Central memory CD8-positive, alpha-beta T cell (primary cell): ENCODE data around the gene CRYBG3.
"Not testable (repeated sequence)": the region's sequence is repeated elsewhere in the genome, so short reads cannot be mapped to it uniquely, and the experiment has no call there.

Experiments used
- ATAC-seq: fragments of 150-1000 bp; cut with Tn5 transposase; replicated peaks from 2 replicates; pipeline ENCODE4 v1.10.0; 2022; ENCODE audit warnings: mild to moderate bottlenecking, moderate FRiP score, moderate number of reproducible peaks; ENCODE audit not compliant: poor library complexity, severe bottlenecking; ENCODE audit errors: extremely low read depth
- DNase-seq, 2 donors: peaks; one replicate each; pipeline ENCODE4 v3.0.0; 2021; ENCODE audit warnings: low spot score in 2 of 2
- H3K27ac Mint-ChIP-seq: one replicate; pipeline ENCODE4 v1.8.0; 2022; ENCODE audit warnings: low read depth, mild to moderate bottlenecking, moderate library complexity, mixed read lengths
- H3K27me3 Mint-ChIP-seq: one replicate; pipeline ENCODE4 v1.8.0; 2022; ENCODE audit warnings: mixed read lengths
- H3K36me3 Mint-ChIP-seq: one replicate; pipeline ENCODE4 v1.8.0; 2022; ENCODE audit warnings: mild to moderate bottlenecking, moderate library complexity, mixed read lengths; ENCODE audit not compliant: insufficient read depth
- H3K4me1 Mint-ChIP-seq: one replicate; pipeline ENCODE4 v1.8.0; 2022; ENCODE audit warnings: mixed read lengths
- H3K4me3 Mint-ChIP-seq: one replicate; pipeline ENCODE4 v1.8.0; 2022; ENCODE audit warnings: mild to moderate bottlenecking, moderate library complexity, mixed read lengths
- H3K9me3 Mint-ChIP-seq: one replicate; pipeline ENCODE4 v1.8.0; 2022; ENCODE audit warnings: mixed read lengths

The CRYBG3 gene

DNA sequence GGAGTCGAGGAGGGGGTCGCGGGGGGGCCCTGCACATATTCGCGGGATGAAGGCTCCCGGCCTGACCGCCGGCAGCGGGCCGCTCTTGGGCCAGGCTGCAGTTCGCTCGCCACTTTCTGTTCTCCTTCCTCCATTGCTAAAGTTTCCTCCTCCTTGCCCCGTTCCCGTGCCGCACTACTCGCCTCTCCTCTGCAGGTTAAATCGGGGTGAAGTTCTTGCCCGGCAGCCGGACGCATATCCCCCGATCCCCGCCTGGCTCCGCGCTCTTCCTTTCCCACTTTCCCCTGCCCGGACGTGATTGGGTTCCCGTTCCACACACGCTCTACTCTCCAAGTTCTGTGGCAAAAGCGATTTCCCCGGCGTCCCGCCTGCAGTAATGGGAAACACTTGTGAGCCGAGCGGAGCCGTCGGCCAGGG lies 556 bp downstream of the CRYBG3 start:
- Mint-ChIP-seq H3K27me3 (peaks cover 13% of the 10 kb centered on the region), H3K36me3 (peaks cover 8% of the 10 kb centered on the region), H3K27ac (peak overlapping the region; percentile 87), H3K4me3 (peak overlapping the region; percentile 90), H3K9me3 (no peaks in the 10 kb centered on the region), H3K4me1 (peaks cover 21% of the 10 kb centered on the region)
- ATAC-seq (no peak), DNase-seq (peak in 1 of 2 donors; percentile 13)

DNA sequence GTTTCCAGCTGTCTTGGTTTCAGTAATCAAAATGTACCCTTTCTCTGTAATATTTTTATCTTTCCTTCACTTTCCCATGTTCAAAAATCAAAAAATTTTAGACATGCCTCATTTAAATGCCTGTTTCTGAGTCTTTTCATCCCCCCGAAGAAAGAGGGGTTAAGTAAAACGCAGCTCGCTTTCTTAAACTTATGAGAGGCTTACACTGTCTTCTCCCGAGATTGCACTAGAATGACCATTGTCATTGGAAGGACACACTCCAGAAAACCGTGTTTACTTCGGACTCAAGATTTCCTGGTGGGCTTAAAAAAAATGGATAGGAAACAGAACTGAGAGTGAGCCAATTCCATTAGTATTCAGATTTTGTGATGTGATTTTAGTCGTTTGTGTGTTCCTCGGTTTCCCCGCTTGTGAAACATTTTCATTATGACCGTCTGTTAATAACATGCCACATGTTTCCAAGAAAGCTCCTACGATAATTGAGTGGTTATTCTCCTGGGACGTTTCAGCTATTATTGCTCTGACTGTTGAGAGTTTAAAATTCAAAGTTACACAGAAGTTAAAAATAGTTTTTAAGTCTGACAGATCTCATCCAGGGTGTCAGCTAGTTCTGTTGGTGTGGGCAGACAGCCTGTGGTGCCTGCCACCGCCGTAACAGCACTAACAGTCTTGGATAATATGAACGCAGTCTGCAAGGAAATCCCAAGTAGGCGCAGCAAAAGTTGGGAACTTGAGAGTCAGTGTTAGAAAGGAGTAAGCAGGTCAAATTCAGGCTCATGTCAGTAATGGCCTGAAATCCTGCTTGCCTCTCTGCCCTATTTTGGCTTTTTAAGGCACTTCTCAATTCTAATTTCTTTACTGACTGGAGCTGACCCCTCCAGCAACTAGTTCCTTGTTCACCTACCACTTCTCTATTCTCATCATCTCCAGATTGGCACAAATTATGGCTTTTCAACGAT lies 1.5 kb downstream of the CRYBG3 start:
- H3K36me3 Mint-ChIP-seq = peaks cover 8% of the 10 kb centered on the region
- ATAC-seq (no peak), DNase-seq (no peak)
- H3K4me3 Mint-ChIP-seq = peak overlapping the region; percentile 90
- H3K27ac Mint-ChIP-seq = peak overlapping the region; percentile 87
- no peaks in the 10 kb centered on the region for H3K9me3 Mint-ChIP-seq
- peaks cover 13% of the 10 kb centered on the region for H3K27me3 Mint-ChIP-seq
- peaks cover 21% of the 10 kb centered on the region for H3K4me1 Mint-ChIP-seq

GRCh38 chr3:97825101-97825500 lies 3.3 kb downstream of the CRYBG3 start:
- H3K27me3 Mint-ChIP-seq = peaks cover 13% of the 10 kb centered on the region
- no peak overlapping the region for H3K4me3 Mint-ChIP-seq
- peaks cover 21% of the 10 kb centered on the region for H3K4me1 Mint-ChIP-seq
- no peak overlapping the region for H3K27ac Mint-ChIP-seq
- DNase-seq (no peak), ATAC-seq (no peak)
- peaks cover 8% of the 10 kb centered on the region for H3K36me3 Mint-ChIP-seq
- no peaks in the 10 kb centered on the region for H3K9me3 Mint-ChIP-seq

DNA sequence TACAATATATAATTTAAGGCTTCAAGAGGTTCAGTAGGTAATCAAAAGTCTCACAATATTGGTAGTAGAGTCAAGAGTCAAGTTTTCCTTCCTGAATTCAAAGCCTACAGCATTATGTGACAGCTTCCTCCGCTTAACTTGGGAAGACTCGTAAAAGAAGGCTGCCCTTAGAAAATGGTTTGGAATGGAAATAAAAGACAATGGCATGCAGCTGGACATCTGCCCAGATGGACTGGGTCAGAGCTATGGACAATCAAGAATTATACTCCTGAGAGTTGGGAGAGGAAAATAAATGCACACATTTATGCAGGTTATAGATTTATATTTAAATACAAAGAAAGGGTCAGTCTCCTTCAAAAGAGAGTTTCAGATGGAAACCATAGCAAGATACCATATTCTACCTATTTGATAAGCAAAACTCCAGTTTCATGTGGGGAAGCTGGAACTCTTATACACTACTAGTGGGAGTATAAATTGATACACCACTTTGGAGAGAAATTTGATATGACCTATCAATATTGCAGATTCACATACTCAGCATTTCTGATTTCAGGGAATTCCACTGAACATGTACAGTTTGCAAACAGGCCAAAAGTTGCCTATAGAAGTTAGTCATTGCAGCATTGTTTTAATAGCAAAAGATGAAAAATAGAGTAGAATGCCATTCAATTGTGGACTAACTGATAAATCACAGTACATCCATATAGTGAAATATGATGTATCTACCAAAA lies 6.1 kb downstream of the CRYBG3 start:
- Mint-ChIP-seq H3K9me3 (no peaks in the 10 kb centered on the region), H3K27me3 (peaks cover 4% of the 10 kb centered on the region), H3K4me3 (no peak overlapping the region), H3K4me1 (peaks cover 5% of the 10 kb centered on the region), H3K27ac (no peak overlapping the region), H3K36me3 (peaks cover 4% of the 10 kb centered on the region)
- ATAC-seq (no peak), DNase-seq (no peak)

DNA sequence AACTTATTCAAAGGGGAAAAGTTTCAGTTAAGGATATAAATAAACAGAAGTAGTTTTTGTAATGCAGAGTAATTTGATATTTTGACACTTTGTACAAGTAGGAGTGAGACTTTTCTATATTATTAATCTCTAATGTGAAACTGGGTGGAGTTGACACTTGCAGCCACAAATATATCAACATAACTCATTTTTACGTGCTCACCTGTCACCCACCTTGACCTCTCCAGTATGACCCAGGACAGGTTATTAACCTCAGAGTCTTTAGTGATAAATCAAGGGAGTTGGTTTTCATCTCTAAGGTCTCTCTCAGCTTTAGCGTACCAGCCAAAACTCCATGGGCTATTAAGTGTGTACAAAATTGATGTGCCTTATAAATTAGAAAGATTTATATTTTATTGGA lies 7.4 kb downstream of the CRYBG3 start:
- no peak overlapping the region for H3K4me3 Mint-ChIP-seq
- no peaks in the 10 kb centered on the region for H3K4me1 Mint-ChIP-seq
- DNase-seq = no peak
- ATAC-seq = no peak
- no peak overlapping the region for H3K27ac Mint-ChIP-seq
- no peaks in the 10 kb centered on the region for H3K27me3 Mint-ChIP-seq
- no peaks in the 10 kb centered on the region for H3K9me3 Mint-ChIP-seq
- H3K36me3 Mint-ChIP-seq = no peaks in the 10 kb centered on the region

GRCh38 chr3:97830638-97831037 lies 8.8 kb downstream of the CRYBG3 start:
- Mint-ChIP-seq H3K4me1 (no peaks in the 10 kb centered on the region), H3K9me3 (no peaks in the 10 kb centered on the region), H3K27ac (no peak overlapping the region), H3K36me3 (no peaks in the 10 kb centered on the region), H3K27me3 (no peaks in the 10 kb centered on the region), H3K4me3 (no peak overlapping the region)
- ATAC-seq (no peak), DNase-seq (no peak)

- ATAC-seq = no peak
- no peaks in the 10 kb centered on the region for H3K27me3 Mint-ChIP-seq
These were observed 9.3 kb downstream of the CRYBG3 start for GRCh38 chr3:97831140-97831539.

GRCh38 chr3:97833184-97833583 lies 11.4 kb downstream of the CRYBG3 start:
- not testable (repeated sequence) for H3K4me1 Mint-ChIP-seq, H3K27ac Mint-ChIP-seq, H3K4me3 Mint-ChIP-seq, H3K27me3 Mint-ChIP-seq, ATAC-seq, H3K9me3 Mint-ChIP-seq, H3K36me3 Mint-ChIP-seq, DNase-seq

More at GRCh38 chr3:97831140-97831539, 9.3 kb downstream of the CRYBG3 start:
- H3K9me3 Mint-ChIP-seq = no peaks in the 10 kb centered on the region
- no peaks in the 10 kb centered on the region for H3K4me1 Mint-ChIP-seq
- H3K27ac Mint-ChIP-seq = no peak overlapping the region
- DNase-seq = no peak
- no peaks in the 10 kb centered on the region for H3K36me3 Mint-ChIP-seq
- no peak overlapping the region for H3K4me3 Mint-ChIP-seq

- ATAC-seq (no peak), DNase-seq (no peak)
- Mint-ChIP-seq H3K4me1 (peaks cover 5% of the 10 kb centered on the region), H3K36me3 (no peaks in the 10 kb centered on the region), H3K27ac (no peak overlapping the region), H3K27me3 (no peaks in the 10 kb centered on the region), H3K4me3 (no peak overlapping the region), H3K9me3 (no peaks in the 10 kb centered on the region)
These were observed 13.9 kb downstream of the CRYBG3 start for GRCh38 chr3:97835761-97836160.

DNA sequence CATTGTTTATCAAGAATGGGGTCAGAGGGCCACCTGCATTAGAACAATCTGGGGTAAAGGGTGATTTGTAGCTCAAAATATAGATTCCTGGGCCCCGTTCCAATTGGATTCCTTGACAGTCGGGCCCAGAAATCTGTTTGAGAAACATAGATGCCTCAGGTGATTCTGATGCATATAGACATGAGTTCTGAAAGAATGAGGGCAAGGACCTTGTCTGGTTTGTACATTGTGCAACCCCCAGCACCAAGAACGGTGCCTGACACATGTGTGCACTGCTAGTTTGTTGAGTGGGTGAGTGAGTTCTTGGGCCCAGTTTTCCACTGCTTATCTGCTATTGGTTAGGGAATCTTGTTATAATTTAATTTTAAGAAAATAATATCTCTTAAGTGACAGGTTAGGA lies 16.6 kb downstream of the CRYBG3 start:
- Mint-ChIP-seq H3K36me3 (no peaks in the 10 kb centered on the region), H3K4me3 (no peak overlapping the region), H3K27ac (no peak overlapping the region), H3K27me3 (no peaks in the 10 kb centered on the region), H3K9me3 (no peaks in the 10 kb centered on the region), H3K4me1 (peaks cover 5% of the 10 kb centered on the region)
- DNase-seq (no peak), ATAC-seq (no peak)

DNA sequence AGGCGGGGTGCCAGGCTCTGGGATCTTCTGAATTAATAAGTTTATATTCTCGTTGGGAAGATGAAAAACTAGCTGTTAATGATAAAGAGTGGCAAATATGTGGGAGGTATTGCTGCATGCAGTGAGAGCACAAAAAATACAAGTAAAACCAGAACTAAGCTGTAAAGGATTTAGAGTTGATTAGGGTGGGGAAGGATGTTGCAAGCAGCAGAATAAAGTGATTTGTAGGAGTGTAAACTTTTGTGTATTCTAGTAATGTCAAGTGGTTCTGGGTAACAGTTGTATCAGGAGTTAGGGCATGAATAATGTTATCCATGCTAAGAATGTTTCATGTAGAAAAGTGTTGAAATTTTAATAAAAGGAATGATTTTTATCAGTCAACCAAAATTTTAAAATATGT lies 18.1 kb downstream of the CRYBG3 start:
- ATAC-seq (no peak), DNase-seq (no peak)
- no peak overlapping the region for H3K27ac Mint-ChIP-seq
- H3K4me3 Mint-ChIP-seq = no peak overlapping the region
- no peaks in the 10 kb centered on the region for H3K9me3 Mint-ChIP-seq
- peaks cover 5% of the 10 kb centered on the region for H3K4me1 Mint-ChIP-seq
- no peaks in the 10 kb centered on the region for H3K36me3 Mint-ChIP-seq
- no peaks in the 10 kb centered on the region for H3K27me3 Mint-ChIP-seq

DNA sequence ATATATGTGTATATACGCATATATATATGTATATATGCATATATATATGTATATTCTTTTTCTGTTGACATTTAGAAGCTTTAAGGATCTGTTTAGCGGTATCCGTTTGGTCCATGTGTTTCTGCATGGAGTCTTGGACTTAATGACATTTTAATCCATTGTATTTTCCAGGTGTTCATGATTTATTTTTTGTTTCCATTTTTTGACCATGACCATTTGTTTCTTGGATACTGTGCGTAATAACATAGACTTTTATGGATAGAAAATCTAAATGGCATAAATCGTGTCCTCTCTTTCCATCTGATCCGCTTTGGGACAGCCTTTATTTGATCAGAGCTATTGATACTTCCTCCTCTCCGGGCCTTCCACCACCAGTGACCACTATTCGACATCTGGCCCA lies 19.5 kb downstream of the CRYBG3 start:
- Mint-ChIP-seq H3K4me3 (no peak overlapping the region), H3K4me1 (peaks cover 5% of the 10 kb centered on the region), H3K36me3 (no peaks in the 10 kb centered on the region), H3K9me3 (no peaks in the 10 kb centered on the region), H3K27ac (no peak overlapping the region), H3K27me3 (no peaks in the 10 kb centered on the region)
- no peak for ATAC-seq
- DNase-seq = no peak

DNA sequence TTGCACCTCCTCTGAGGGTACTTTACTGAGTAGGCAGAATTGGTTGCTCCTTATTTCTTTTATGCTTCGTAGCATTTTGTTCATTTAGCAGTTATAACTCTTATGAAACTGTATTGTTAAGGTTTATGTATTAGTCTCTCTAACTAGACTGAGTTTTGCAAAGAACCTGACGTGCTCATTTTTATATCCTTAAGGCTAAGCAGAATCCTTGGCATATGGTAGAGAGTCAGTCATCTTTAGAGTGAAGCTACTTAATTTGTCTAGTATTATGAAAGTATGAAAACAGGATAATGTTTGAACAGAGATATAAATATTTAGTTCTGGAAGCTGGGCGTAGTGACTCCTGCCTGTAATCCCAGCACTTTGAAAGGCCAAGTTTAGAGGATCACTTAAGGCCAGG lies 20.1 kb downstream of the CRYBG3 start:
- no peak overlapping the region for H3K27ac Mint-ChIP-seq
- H3K27me3 Mint-ChIP-seq = no peaks in the 10 kb centered on the region
- DNase-seq (no peak), ATAC-seq (no peak)
- H3K4me1 Mint-ChIP-seq = peaks cover 5% of the 10 kb centered on the region
- H3K9me3 Mint-ChIP-seq = no peaks in the 10 kb centered on the region
- no peak overlapping the region for H3K4me3 Mint-ChIP-seq
- H3K36me3 Mint-ChIP-seq = no peaks in the 10 kb centered on the region
